Measurements from ENCODE around the gene FOS.
A peak's percentile ranks its signal among the peaks of the same experiment; 100 is the strongest.

Gene FOS

DNA sequence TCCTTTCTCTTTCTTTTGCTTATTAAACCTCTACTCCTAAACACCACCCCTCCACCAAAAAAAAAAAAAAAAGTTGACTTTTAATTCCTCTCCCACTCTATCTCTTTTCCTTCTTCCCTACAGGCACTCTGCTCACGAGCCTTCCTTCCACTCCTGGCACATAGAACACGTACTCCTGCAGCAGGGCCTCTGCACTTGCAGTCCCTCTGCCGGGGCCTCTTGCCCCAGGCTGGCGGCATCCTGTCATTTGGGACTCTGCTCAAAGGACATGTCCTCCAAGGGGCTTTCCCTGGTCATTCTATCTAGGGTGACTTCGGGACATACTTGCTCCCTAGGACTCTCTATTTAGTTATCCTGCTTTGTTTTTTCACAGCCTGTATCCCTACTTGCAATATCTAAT lies 7.7 kb downstream of the FOS start:
- H3K27ac ChIP-seq (ENCODE audit: low read depth, low read length) = no peak overlapping the region
- no peaks in the 10 kb centered on the region for H3K27me3 ChIP-seq (ENCODE audit: insufficient read depth, low read length)
- no peaks in the 10 kb centered on the region for H3K9me3 ChIP-seq (ENCODE audit: insufficient read depth, low read depth, low read length)
- no peak overlapping the region for H3K4me3 ChIP-seq (ENCODE audit: low read length)
- H3K4me1 ChIP-seq (ENCODE audit: insufficient read depth, low read length) = peaks cover 30% of the 10 kb centered on the region
- H3K9ac ChIP-seq (ENCODE audit: low read depth, low read length) = no peak overlapping the region
- WGBS = 65% methylated on average over 5 of the region's 5 CpGs
- peaks cover 11% of the 10 kb centered on the region for H3K36me3 ChIP-seq (ENCODE audit: insufficient read depth, low read length)

- Histone ChIP-seq H3K9me3 (ENCODE audit: insufficient read depth, low read depth, low read length) (no peaks in the 10 kb centered on the region), H3K27me3 (ENCODE audit: insufficient read depth, low read length) (no peaks in the 10 kb centered on the region), H3K9ac (ENCODE audit: low read depth, low read length) (no peak overlapping the region), H3K36me3 (ENCODE audit: insufficient read depth, low read length) (no peaks in the 10 kb centered on the region), H3K27ac (ENCODE audit: low read depth, low read length) (no peak overlapping the region), H3K4me3 (ENCODE audit: low read length) (no peak overlapping the region), H3K4me1 (ENCODE audit: insufficient read depth, low read length) (peaks cover 20% of the 10 kb centered on the region)
- 88% methylated on average over 2 of the region's 3 CpGs for WGBS
Measured at GRCh38 chr14:75289840-75290388, 11.3 kb downstream of the FOS start.

DNA sequence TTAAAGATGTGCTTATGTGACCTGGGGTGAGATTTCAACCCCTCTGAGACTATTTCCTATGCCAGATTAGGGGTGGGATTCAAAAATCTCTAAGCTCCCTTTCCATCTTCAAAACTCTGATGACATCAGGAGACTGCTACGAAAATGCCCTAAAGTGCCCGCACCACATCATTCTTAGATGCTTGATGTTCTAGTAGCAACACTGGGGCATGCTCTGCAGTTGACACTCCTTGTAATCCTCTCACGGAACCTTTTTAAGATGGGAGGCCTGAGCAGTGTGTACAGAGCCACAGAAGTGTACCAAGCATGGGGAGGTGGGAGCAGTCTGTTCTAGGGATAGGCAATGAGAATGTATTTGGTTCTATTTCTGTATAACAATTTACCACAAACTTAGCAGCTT lies 12.2 kb downstream of the FOS start:
- H3K4me3 ChIP-seq (ENCODE audit: low read length) = no peak overlapping the region
- no peak overlapping the region for H3K9ac ChIP-seq (ENCODE audit: low read depth, low read length)
- peaks cover 27% of the 10 kb centered on the region for H3K4me1 ChIP-seq (ENCODE audit: insufficient read depth, low read length)
- 95% methylated on average over 3 of the region's 3 CpGs for WGBS
- no peaks in the 10 kb centered on the region for H3K36me3 ChIP-seq (ENCODE audit: insufficient read depth, low read length)
- H3K27me3 ChIP-seq (ENCODE audit: insufficient read depth, low read length) = no peaks in the 10 kb centered on the region
- H3K27ac ChIP-seq (ENCODE audit: low read depth, low read length) = no peak overlapping the region
- H3K9me3 ChIP-seq (ENCODE audit: insufficient read depth, low read depth, low read length) = no peaks in the 10 kb centered on the region

GRCh38 chr14:75291331-75291730 lies 12.7 kb downstream of the FOS start:
- whole genome bisulfite sequencing = 95% methylated on average over 5 of the region's 5 CpGs
- Histone ChIP-seq H3K9ac (ENCODE audit: low read depth, low read length) (no peak overlapping the region), H3K4me3 (ENCODE audit: low read length) (no peak overlapping the region), H3K4me1 (ENCODE audit: insufficient read depth, low read length) (peaks cover 24% of the 10 kb centered on the region), H3K27me3 (ENCODE audit: insufficient read depth, low read length) (no peaks in the 10 kb centered on the region), H3K9me3 (ENCODE audit: insufficient read depth, low read depth, low read length) (no peaks in the 10 kb centered on the region), H3K27ac (ENCODE audit: low read depth, low read length) (no peak overlapping the region), H3K36me3 (ENCODE audit: insufficient read depth, low read length) (no peaks in the 10 kb centered on the region)

GRCh38 chr14:75292101-75292563 lies 13.5 kb downstream of the FOS start:
- Histone ChIP-seq H3K4me1 (ENCODE audit: insufficient read depth, low read length) (peaks cover 21% of the 10 kb centered on the region), H3K27me3 (ENCODE audit: insufficient read depth, low read length) (no peaks in the 10 kb centered on the region), H3K36me3 (ENCODE audit: insufficient read depth, low read length) (no peaks in the 10 kb centered on the region), H3K9ac (ENCODE audit: low read depth, low read length) (no peak overlapping the region), H3K27ac (ENCODE audit: low read depth, low read length) (no peak overlapping the region), H3K4me3 (ENCODE audit: low read length) (no peak overlapping the region), H3K9me3 (ENCODE audit: insufficient read depth, low read depth, low read length) (no peaks in the 10 kb centered on the region)
- 91% methylated on average over 9 of the region's 9 CpGs for WGBS

DNA sequence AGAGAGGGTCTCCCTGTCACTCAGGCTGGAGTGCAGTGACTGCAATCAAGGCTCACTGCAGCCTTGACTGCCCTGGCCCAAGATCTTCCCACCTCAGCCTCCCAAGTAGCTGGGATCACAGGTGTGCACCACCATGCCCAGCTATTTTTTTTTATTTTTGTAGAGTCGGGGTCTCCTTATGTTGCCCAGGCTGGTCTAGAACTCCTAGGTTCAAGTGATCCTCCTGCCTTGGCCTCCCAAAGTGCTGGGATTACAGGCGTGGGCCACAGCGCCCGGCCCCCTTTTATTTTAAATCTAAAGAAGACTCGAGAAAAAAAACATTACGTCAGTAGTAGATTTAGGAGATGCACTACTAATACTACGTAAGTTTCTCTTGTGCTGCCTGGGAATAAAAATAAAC lies 14.3 kb downstream of the FOS start:
- no peaks in the 10 kb centered on the region for H3K36me3 ChIP-seq (ENCODE audit: insufficient read depth, low read length)
- no peaks in the 10 kb centered on the region for H3K9me3 ChIP-seq (ENCODE audit: insufficient read depth, low read depth, low read length)
- WGBS = 97% methylated on average over 7 of the region's 7 CpGs
- no peak overlapping the region for H3K27ac ChIP-seq (ENCODE audit: low read depth, low read length)
- H3K9ac ChIP-seq (ENCODE audit: low read depth, low read length) = no peak overlapping the region
- H3K4me1 ChIP-seq (ENCODE audit: insufficient read depth, low read length) = peaks cover 14% of the 10 kb centered on the region
- no peak overlapping the region for H3K4me3 ChIP-seq (ENCODE audit: low read length)
- no peaks in the 10 kb centered on the region for H3K27me3 ChIP-seq (ENCODE audit: insufficient read depth, low read length)

GRCh38 chr14:75293920-75294648 lies 15.5 kb downstream of the FOS start:
- Histone ChIP-seq H3K4me3 (ENCODE audit: low read length) (peak overlapping the region; percentile 88), H3K27ac (ENCODE audit: low read depth, low read length) (peak overlapping the region; percentile 96), H3K27me3 (ENCODE audit: insufficient read depth, low read length) (no peaks in the 10 kb centered on the region), H3K36me3 (ENCODE audit: insufficient read depth, low read length) (no peaks in the 10 kb centered on the region), H3K4me1 (ENCODE audit: insufficient read depth, low read length) (peaks cover 9% of the 10 kb centered on the region), H3K9me3 (ENCODE audit: insufficient read depth, low read depth, low read length) (no peaks in the 10 kb centered on the region), H3K9ac (ENCODE audit: low read depth, low read length) (peak overlapping the region; percentile 98)
- WGBS = under 1% methylated on average over 59 of the region's 59 CpGs

- no peaks in the 10 kb centered on the region for H3K9me3 ChIP-seq (ENCODE audit: insufficient read depth, low read depth, low read length)
- no peaks in the 10 kb centered on the region for H3K36me3 ChIP-seq (ENCODE audit: insufficient read depth, low read length)
- H3K27me3 ChIP-seq (ENCODE audit: insufficient read depth, low read length) = no peaks in the 10 kb centered on the region
- H3K27ac ChIP-seq (ENCODE audit: low read depth, low read length) = peak overlapping the region; percentile 96
- H3K9ac ChIP-seq (ENCODE audit: low read depth, low read length) = peak overlapping the region; percentile 93
- peak overlapping the region; percentile 88 for H3K4me3 ChIP-seq (ENCODE audit: low read length)
- WGBS = under 1% methylated on average over 8 of the region's 9 CpGs
- H3K4me1 ChIP-seq (ENCODE audit: insufficient read depth, low read length) = peaks cover 9% of the 10 kb centered on the region
Measured at GRCh38 chr14:75294649-75295033, 16.0 kb downstream of the FOS start.

DNA sequence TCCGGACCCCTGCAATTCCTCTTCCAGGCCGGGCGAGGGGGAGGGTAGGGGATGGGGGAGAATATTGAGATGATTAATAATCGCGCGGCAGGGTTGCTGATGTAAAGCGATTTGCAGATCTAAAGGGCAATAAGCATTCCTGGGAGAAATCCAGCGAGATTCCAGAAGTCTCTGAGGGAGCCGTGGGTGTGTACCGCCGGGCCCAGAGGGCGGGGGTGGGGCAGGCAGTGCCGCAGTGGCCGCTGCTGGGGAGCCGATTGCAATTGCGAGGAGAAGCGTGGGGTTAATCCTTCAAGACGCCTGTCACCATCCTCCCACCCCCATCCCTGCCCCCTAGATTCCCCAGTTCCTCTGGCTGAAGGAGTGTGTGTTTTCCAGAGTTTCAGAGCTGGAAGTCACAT lies 16.4 kb downstream of the FOS start:
- Histone ChIP-seq H3K9me3 (ENCODE audit: insufficient read depth, low read depth, low read length) (no peaks in the 10 kb centered on the region), H3K27me3 (ENCODE audit: insufficient read depth, low read length) (no peaks in the 10 kb centered on the region), H3K27ac (ENCODE audit: low read depth, low read length) (peak overlapping the region; percentile 96), H3K9ac (ENCODE audit: low read depth, low read length) (peak overlapping the region; percentile 93), H3K36me3 (ENCODE audit: insufficient read depth, low read length) (no peaks in the 10 kb centered on the region), H3K4me1 (ENCODE audit: insufficient read depth, low read length) (peaks cover 9% of the 10 kb centered on the region), H3K4me3 (ENCODE audit: low read length) (peak overlapping the region; percentile 88)
- under 1% methylated on average over 17 of the region's 18 CpGs for WGBS

DNA sequence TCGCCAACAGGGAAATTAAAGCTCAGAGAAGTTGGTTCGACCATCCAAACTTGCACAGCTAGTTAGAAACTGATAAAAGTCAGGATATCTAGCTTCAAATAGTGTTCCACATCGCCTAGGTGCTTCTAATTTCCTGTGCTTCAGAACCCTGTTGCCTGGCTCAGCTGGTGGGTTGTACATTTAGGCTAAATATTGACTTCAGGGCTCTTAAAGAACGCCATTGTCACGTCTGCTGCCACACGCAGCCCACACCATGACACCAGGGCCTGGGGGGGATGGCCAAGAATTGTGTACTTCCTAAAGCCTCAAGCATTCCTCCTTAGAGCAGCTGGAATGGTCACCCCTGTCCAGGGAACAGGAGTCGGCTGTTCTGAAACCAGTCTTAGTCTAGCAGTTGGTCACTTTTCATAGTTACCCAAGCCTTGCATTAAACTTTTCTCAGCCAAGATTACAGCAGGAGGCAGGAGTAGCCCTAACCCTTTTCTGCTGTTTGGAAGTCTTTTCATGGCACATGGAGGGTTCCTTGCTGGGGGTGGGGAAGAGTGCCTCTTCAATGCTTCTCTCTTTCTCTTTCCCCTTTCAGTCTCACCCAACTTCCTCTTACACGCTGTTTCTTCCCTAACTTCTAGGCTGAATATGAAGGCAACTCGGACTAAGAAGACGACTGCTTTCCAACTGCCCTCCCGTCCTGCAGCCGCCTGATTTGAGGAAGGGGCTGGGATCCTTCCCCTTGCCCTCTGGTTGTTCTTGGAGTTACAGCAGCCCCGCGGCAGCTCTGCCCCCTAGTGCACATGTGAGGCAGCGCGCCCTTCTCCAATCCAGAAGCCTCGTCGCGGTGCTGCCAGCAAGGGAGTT lies 17.1 kb downstream of the FOS start:
- H3K27ac ChIP-seq (ENCODE audit: low read depth, low read length) = peak overlapping the region; percentile 96
- H3K4me3 ChIP-seq (ENCODE audit: low read length) = peak overlapping the region; percentile 88
- H3K9ac ChIP-seq (ENCODE audit: low read depth, low read length) = peak overlapping the region; percentile 50
- no peaks in the 10 kb centered on the region for H3K9me3 ChIP-seq (ENCODE audit: insufficient read depth, low read depth, low read length)
- peaks cover 9% of the 10 kb centered on the region for H3K4me1 ChIP-seq (ENCODE audit: insufficient read depth, low read length)
- 12% methylated on average over 19 of the region's 19 CpGs for WGBS
- H3K36me3 ChIP-seq (ENCODE audit: insufficient read depth, low read length) = no peaks in the 10 kb centered on the region
- no peaks in the 10 kb centered on the region for H3K27me3 ChIP-seq (ENCODE audit: insufficient read depth, low read length)

- H3K36me3 ChIP-seq (ENCODE audit: insufficient read depth, low read length) = no peaks in the 10 kb centered on the region
- no peaks in the 10 kb centered on the region for H3K9me3 ChIP-seq (ENCODE audit: insufficient read depth, low read depth, low read length)
- no peak overlapping the region for H3K9ac ChIP-seq (ENCODE audit: low read depth, low read length)
- no peak overlapping the region for H3K27ac ChIP-seq (ENCODE audit: low read depth, low read length)
- H3K27me3 ChIP-seq (ENCODE audit: insufficient read depth, low read length) = no peaks in the 10 kb centered on the region
- H3K4me1 ChIP-seq (ENCODE audit: insufficient read depth, low read length) = peaks cover 9% of the 10 kb centered on the region
- H3K4me3 ChIP-seq (ENCODE audit: low read length) = no peak overlapping the region
- 93% methylated on average over 10 of the region's 10 CpGs for WGBS
Measured at GRCh38 chr14:75297411-75298040, 18.9 kb downstream of the FOS start.
